K562 (cell line): ENCODE data around the gene EXTL1. TPM values are rescaled to one million over a fixed set of nuclear protein-coding genes. Genes with fewer than 3 reads are reported as not detected.

Experiments
- GATA2 ChIP-seq: sonication (generic); formaldehyde crosslinking; IDR thresholded peaks from 2 replicates; pipeline ENCODE4 v1.4.0; 2020; ENCODE audit warnings: mild to moderate bottlenecking, missing genetic modification reagents
- KDM1A ChIP-seq, 2 experiments: fragments of 450-650 bp; IDR thresholded peaks; 2 replicates each; pipeline ENCODE4 v1.6.1; 2016; ENCODE audit warnings: mild to moderate bottlenecking in 2 of 2
- KLF13 ChIP-seq: fragments of 450-650 bp; IDR thresholded peaks from 2 replicates; pipeline ENCODE4 v1.6.1; 2016; ENCODE audit warnings: missing genetic modification characterization, low read depth, mild to moderate bottlenecking, missing compliant biosample characterization, moderate library complexity, borderline replicate concordance
- NR2C2 ChIP-seq, 2 experiments: fragments of 200-800 bp in 1 of 2; sonication (Bioruptor generic) in 1 of 2; sonication (generic) in 1 of 2; formaldehyde crosslinking in 1 of 2; IDR thresholded peaks; 2 replicates each; pipeline versions ENCODE4 v1.6.1 to v1.8.0; 2016 to 2022; ENCODE audit warnings: mild to moderate bottlenecking in 1 of 2, missing compliant biosample characterization in 1 of 2, missing genetic modification characterization in 1 of 2, missing genetic modification reagents in 1 of 2
- SRF ChIP-seq, 2 experiments: fragments of 250-450, 450-650 bp in 1 of 2; sonication (Bioruptor Pico) in 1 of 2; sonication (generic) in 1 of 2; formaldehyde crosslinking; IDR thresholded peaks; 2 replicates each; pipeline versions ENCODE4 v1.5.0 to v1.5.1; 2020 to 2022; ENCODE audit warnings: mild to moderate bottlenecking in 1 of 2, missing genetic modification reagents in 1 of 2
- SRSF7 ChIP-seq: fragments of 200-400 bp; formaldehyde crosslinking; optimal IDR thresholded peaks from 2 replicates; pipeline ENCODE3; 2017; ENCODE audit warnings: mild to moderate bottlenecking, low read depth, low read length
- ZFP36 ChIP-seq: fragments of 150-350 bp; IDR thresholded peaks from 2 replicates; pipeline ENCODE4 v1.6.1; 2018; ENCODE audit warnings: low read length, low read depth; ENCODE audit not compliant: partially characterized antibody
- ZNF507 ChIP-seq: conservative IDR thresholded peaks from 2 replicates; pipeline ENCODE4 v1.6.1; 2017; ENCODE audit warnings: missing genetic modification characterization, missing compliant biosample characterization
- polyA plus RNA-seq, 8 experiments: library from polyadenylated mRNA; depleted of rRNA in 4 of 8; stranded (reverse) in 5 of 8; unstranded in 3 of 8; fragments of >200 nt; fragmentation: Nextera tagmentation in 2 of 8; fragmentation: Illumina TruSeq in 1 of 8; extraction: Ambion mirVana in 2 of 8; extraction: Trizol in 1 of 8; gene quantifications; 2 replicates each; pipeline versions ENCODE4 v1.2.1 to v1.2.3, GENCODE V29; 2011 to 2014; ENCODE audit warnings: inconsistent platforms in 1 of 8, missing spikeins in 1 of 8
- total RNA-seq, 7 experiments: library from RNA; depleted of rRNA in 6 of 7; stranded (reverse); fragments of >200 nt in 6 of 7; fragmentation: Illumina TruSeq in 2 of 7; extraction: Trizol in 2 of 7; gene quantifications; 2 replicates each; pipeline versions ENCODE4 v1.2.1 to v1.2.3, GENCODE V29; 2011 to 2021; ENCODE audit warnings: low replicate concordance in 1 of 7
- TF ChIP-seq, protein P1 (sequence below): fragments of 450-650 bp; IDR thresholded peaks from 2 replicates; pipeline ENCODE4 v1.6.1; 2016; ENCODE audit warnings: mild to moderate bottlenecking, moderate library complexity
- TF ChIP-seq, protein P2 (sequence below), 2 experiments: IDR thresholded peaks in 1 of 2; conservative IDR thresholded peaks in 1 of 2; 2 replicates each; pipeline ENCODE4 v1.6.1; 2016; ENCODE audit warnings: low read depth in 2 of 2, mild to moderate bottlenecking in 1 of 2, missing compliant biosample characterization in 1 of 2, missing genetic modification characterization in 1 of 2, moderate library complexity in 1 of 2

EXTL1 gene
- total and polyA plus RNA-seq, 9 of the 15 experiments (the other 6 are each of a cell fraction or from before 2014, with no cell fraction given) = 0.04 to 0.23 (median 0.08) TPM; not detected in 3

DNA sequence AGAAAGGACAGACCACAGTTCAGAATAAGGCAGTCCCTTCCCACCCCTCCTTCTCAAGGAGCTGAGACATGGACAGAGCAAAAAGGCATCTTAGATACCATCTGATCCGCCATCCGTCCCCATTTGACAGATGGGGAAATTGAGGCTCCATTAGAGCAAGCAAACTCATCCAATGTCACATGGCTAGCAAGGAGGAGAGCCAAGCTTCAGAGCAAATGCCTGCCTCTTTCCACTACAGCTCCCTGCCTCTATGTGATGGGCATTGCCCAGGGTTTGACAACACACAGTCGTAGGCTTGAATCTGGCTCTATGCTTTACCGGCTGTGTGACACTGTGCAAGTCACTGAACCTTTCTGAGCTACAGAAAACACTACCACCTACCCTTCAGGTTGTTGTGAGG lies 20.4 kb downstream of the EXTL1 start (continued):
- TF ChIP-seq, protein P1, sequence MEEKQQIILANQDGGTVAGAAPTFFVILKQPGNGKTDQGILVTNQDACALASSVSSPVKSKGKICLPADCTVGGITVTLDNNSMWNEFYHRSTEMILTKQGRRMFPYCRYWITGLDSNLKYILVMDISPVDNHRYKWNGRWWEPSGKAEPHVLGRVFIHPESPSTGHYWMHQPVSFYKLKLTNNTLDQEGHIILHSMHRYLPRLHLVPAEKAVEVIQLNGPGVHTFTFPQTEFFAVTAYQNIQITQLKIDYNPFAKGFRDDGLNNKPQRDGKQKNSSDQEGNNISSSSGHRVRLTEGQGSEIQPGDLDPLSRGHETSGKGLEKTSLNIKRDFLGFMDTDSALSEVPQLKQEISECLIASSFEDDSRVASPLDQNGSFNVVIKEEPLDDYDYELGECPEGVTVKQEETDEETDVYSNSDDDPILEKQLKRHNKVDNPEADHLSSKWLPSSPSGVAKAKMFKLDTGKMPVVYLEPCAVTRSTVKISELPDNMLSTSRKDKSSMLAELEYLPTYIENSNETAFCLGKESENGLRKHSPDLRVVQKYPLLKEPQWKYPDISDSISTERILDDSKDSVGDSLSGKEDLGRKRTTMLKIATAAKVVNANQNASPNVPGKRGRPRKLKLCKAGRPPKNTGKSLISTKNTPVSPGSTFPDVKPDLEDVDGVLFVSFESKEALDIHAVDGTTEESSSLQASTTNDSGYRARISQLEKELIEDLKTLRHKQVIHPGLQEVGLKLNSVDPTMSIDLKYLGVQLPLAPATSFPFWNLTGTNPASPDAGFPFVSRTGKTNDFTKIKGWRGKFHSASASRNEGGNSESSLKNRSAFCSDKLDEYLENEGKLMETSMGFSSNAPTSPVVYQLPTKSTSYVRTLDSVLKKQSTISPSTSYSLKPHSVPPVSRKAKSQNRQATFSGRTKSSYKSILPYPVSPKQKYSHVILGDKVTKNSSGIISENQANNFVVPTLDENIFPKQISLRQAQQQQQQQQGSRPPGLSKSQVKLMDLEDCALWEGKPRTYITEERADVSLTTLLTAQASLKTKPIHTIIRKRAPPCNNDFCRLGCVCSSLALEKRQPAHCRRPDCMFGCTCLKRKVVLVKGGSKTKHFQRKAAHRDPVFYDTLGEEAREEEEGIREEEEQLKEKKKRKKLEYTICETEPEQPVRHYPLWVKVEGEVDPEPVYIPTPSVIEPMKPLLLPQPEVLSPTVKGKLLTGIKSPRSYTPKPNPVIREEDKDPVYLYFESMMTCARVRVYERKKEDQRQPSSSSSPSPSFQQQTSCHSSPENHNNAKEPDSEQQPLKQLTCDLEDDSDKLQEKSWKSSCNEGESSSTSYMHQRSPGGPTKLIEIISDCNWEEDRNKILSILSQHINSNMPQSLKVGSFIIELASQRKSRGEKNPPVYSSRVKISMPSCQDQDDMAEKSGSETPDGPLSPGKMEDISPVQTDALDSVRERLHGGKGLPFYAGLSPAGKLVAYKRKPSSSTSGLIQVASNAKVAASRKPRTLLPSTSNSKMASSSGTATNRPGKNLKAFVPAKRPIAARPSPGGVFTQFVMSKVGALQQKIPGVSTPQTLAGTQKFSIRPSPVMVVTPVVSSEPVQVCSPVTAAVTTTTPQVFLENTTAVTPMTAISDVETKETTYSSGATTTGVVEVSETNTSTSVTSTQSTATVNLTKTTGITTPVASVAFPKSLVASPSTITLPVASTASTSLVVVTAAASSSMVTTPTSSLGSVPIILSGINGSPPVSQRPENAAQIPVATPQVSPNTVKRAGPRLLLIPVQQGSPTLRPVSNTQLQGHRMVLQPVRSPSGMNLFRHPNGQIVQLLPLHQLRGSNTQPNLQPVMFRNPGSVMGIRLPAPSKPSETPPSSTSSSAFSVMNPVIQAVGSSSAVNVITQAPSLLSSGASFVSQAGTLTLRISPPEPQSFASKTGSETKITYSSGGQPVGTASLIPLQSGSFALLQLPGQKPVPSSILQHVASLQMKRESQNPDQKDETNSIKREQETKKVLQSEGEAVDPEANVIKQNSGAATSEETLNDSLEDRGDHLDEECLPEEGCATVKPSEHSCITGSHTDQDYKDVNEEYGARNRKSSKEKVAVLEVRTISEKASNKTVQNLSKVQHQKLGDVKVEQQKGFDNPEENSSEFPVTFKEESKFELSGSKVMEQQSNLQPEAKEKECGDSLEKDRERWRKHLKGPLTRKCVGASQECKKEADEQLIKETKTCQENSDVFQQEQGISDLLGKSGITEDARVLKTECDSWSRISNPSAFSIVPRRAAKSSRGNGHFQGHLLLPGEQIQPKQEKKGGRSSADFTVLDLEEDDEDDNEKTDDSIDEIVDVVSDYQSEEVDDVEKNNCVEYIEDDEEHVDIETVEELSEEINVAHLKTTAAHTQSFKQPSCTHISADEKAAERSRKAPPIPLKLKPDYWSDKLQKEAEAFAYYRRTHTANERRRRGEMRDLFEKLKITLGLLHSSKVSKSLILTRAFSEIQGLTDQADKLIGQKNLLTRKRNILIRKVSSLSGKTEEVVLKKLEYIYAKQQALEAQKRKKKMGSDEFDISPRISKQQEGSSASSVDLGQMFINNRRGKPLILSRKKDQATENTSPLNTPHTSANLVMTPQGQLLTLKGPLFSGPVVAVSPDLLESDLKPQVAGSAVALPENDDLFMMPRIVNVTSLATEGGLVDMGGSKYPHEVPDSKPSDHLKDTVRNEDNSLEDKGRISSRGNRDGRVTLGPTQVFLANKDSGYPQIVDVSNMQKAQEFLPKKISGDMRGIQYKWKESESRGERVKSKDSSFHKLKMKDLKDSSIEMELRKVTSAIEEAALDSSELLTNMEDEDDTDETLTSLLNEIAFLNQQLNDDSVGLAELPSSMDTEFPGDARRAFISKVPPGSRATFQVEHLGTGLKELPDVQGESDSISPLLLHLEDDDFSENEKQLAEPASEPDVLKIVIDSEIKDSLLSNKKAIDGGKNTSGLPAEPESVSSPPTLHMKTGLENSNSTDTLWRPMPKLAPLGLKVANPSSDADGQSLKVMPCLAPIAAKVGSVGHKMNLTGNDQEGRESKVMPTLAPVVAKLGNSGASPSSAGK = no peak
- no peak for TF ChIP-seq SRSF7
- no peak for TF ChIP-seq SRF (CRISPR knock-in tag; IDR thresholded peaks at IDR 0.05)
- TF ChIP-seq GATA2 = peak; percentile 58
- TF ChIP-seq KDM1A (IDR thresholded peaks at IDR 0.05) = peak; percentile 63 to 83; a peak in 3 of 4 replicates
- peak; percentile 32 for TF ChIP-seq ZFP36
- TF ChIP-seq KLF13 (tag) = no peak
- TF ChIP-seq NR2C2 (CRISPR knock-in tag; IDR thresholded peaks at IDR 0.05) = no peak
- TF ChIP-seq NR2C2 (tag; IDR thresholded peaks at IDR 0.05) = no peak
- TF ChIP-seq, protein P2, sequence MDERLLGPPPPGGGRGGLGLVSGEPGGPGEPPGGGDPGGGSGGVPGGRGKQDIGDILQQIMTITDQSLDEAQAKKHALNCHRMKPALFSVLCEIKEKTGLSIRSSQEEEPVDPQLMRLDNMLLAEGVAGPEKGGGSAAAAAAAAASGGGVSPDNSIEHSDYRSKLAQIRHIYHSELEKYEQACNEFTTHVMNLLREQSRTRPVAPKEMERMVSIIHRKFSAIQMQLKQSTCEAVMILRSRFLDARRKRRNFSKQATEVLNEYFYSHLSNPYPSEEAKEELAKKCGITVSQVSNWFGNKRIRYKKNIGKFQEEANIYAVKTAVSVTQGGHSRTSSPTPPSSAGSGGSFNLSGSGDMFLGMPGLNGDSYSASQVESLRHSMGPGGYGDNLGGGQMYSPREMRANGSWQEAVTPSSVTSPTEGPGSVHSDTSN (CRISPR knock-in tag; IDR thresholded peaks at IDR 0.05; ENCODE audit: low read depth) = no peak
- TF ChIP-seq, protein P2 (tag; conservative IDR thresholded peaks at IDR 0.05; ENCODE audit: low read depth) = no peak
- TF ChIP-seq ZNF507 = no peak
